Endodermal cell (in vitro differentiated cells): ENCODE data around the gene GLRX2. TPM values are rescaled to one million over a fixed set of nuclear protein-coding genes. Genes with fewer than 3 reads are reported as not detected.

Experiments
- DNase-seq: peaks from one replicate; pipeline ENCODE4 v3.0.0-alpha.2; 2017
- H3K27ac ChIP-seq: 2 replicates; pipeline ENCODE4 v1.5.1; 2013; ENCODE audit warnings: mild to moderate bottlenecking, low read depth, low read length, moderate library complexity
- H3K27me3 ChIP-seq: 2 replicates; pipeline ENCODE4 v1.6.1; 2013; ENCODE audit warnings: mild to moderate bottlenecking, low read length, moderate library complexity; ENCODE audit not compliant: insufficient read depth, control insufficient read depth, poor library complexity, severe bottlenecking
- H3K36me3 ChIP-seq: 2 replicates; pipeline ENCODE4 v1.7.0; 2013; ENCODE audit warnings: mild to moderate bottlenecking, low read length, moderate library complexity; ENCODE audit not compliant: control insufficient read depth, insufficient read depth
- H3K4me1 ChIP-seq: one replicate; pipeline ENCODE4 v1.7.0; 2013; ENCODE audit warnings: low read length; ENCODE audit not compliant: control insufficient read depth, insufficient read depth
- H3K4me3 ChIP-seq: 2 replicates; pipeline ENCODE4 v1.5.1; 2013; ENCODE audit warnings: mild to moderate bottlenecking, low read length, moderate library complexity
- H3K9ac ChIP-seq: 2 replicates; pipeline ENCODE4 v1.6.1; 2013; ENCODE audit warnings: mild to moderate bottlenecking, low read length, moderate library complexity; ENCODE audit not compliant: poor library complexity, severe bottlenecking; ENCODE audit errors: extremely low read depth
- H3K9me3 ChIP-seq: 2 replicates; pipeline ENCODE4 v1.6.1; 2013; ENCODE audit warnings: mild to moderate bottlenecking, low read length, moderate library complexity; ENCODE audit not compliant: control insufficient read depth
- H3K27ac Mint-ChIP-seq: 2 replicates; pipeline ENCODE4 v1.8.0; 2020; ENCODE audit warnings: mixed read lengths
- H3K27me3 Mint-ChIP-seq: 2 replicates; pipeline ENCODE4 v1.8.0; 2021; ENCODE audit warnings: mild to moderate bottlenecking, mixed read lengths; ENCODE audit not compliant: insufficient read depth
- H3K36me3 Mint-ChIP-seq: 2 replicates; pipeline ENCODE4 v1.8.0; 2020; ENCODE audit warnings: low read depth, mixed read lengths
- H3K4me1 Mint-ChIP-seq: 2 replicates; pipeline ENCODE4 v1.8.0; 2020; ENCODE audit warnings: mixed read lengths
- H3K4me3 Mint-ChIP-seq: 2 replicates; pipeline ENCODE4 v1.8.0; 2020; ENCODE audit warnings: mild to moderate bottlenecking, moderate library complexity, mixed read lengths
- H3K9me3 Mint-ChIP-seq: 2 replicates; pipeline ENCODE4 v1.8.0; 2020; ENCODE audit warnings: mild to moderate bottlenecking, mixed read lengths
- CTCF ChIP-seq: fragments of 200-600 bp; sonication (generic); conservative IDR thresholded peaks from 2 replicates; pipeline ENCODE4 v1.5.0; 2021; ENCODE audit warnings: antibody characterized with exemption, mild to moderate bottlenecking
- WGBS, 2 experiments: methylation state at CpG; one replicate each; pipeline versions ENCODE4 v1.1.5 to v1.1.7; 2013; ENCODE audit warnings: missing lambda C conversion rate in 2 of 2, mixed read lengths in 1 of 2; ENCODE audit not compliant: insufficient coverage in 1 of 2, insufficient read length in 1 of 2; 5-methylcytosine and 5-hydroxymethylcytosine counted together
- total RNA-seq, 2 donors: library from RNA; stranded (reverse); fragmentation: NEBNext Ultra II Directional in 1 of 2; extraction: Animal tissue kit (Norgen Biotek cat#: 25700) in 1 of 2; gene quantifications; 2 replicates in 1 of 2; 3 replicates in 1 of 2; pipeline ENCODE4 v1.2.1, GENCODE V29; 2021

Gene GLRX2
- total RNA-seq, 2 donors from 2014 or later: 8.6 to 11.0 TPM

GRCh38 chr1:193140254-193140653 is 35.0 kb upstream of the GLRX2 start:
- Histone ChIP-seq H3K27ac (no peak overlapping the region), H3K9ac (no peak overlapping the region), H3K9me3 (no peaks in the 10 kb centered on the region), H3K4me3 (no peak overlapping the region), H3K36me3 (peaks cover 90% of the 10 kb centered on the region), H3K27me3 (no peaks in the 10 kb centered on the region), H3K4me1 (no peaks in the 10 kb centered on the region)
- H3K4me1 Mint-ChIP-seq: no peaks in the 10 kb centered on the region
- WGBS, 2 experiments: 92 to 97% methylated on average over 7 of the region's 7 CpGs
- H3K27me3 Mint-ChIP-seq: no peaks in the 10 kb centered on the region
- H3K27ac Mint-ChIP-seq: peak overlapping the region; percentile 74
- no peak for DNase-seq
- H3K9me3 Mint-ChIP-seq: no peaks in the 10 kb centered on the region
- peaks cover 58% of the 10 kb centered on the region for H3K36me3 Mint-ChIP-seq
- no peak overlapping the region for H3K4me3 Mint-ChIP-seq
- no peak for TF ChIP-seq CTCF

- Mint-ChIP-seq H3K27me3 (no peaks in the 10 kb centered on the region), H3K36me3 (peaks cover 62% of the 10 kb centered on the region), H3K4me1 (no peaks in the 10 kb centered on the region), H3K4me3 (no peak overlapping the region), H3K27ac (no peak overlapping the region), H3K9me3 (no peaks in the 10 kb centered on the region)
- TF ChIP-seq CTCF: no peak
- no peak for DNase-seq
- Histone ChIP-seq H3K9me3 (no peaks in the 10 kb centered on the region), H3K36me3 (peaks cover 73% of the 10 kb centered on the region), H3K27me3 (no peaks in the 10 kb centered on the region), H3K27ac (no peak overlapping the region), H3K4me3 (no peak overlapping the region), H3K9ac (no peak overlapping the region), H3K4me1 (no peaks in the 10 kb centered on the region)
- 97 to 100% methylated on average over 1 to 2 of the region's 2 CpGs for WGBS, 2 experiments
Observed at GRCh38 chr1:193131266-193131860, 26.1 kb upstream of the GLRX2 start.

- Mint-ChIP-seq H3K4me3 (no peak overlapping the region), H3K36me3 (peaks cover 29% of the 10 kb centered on the region), H3K27me3 (peaks cover 7% of the 10 kb centered on the region), H3K9me3 (no peaks in the 10 kb centered on the region), H3K27ac (peak overlapping the region; percentile 52), H3K4me1 (peaks cover 11% of the 10 kb centered on the region)
- Histone ChIP-seq H3K4me3 (no peak overlapping the region), H3K9ac (no peak overlapping the region), H3K9me3 (no peaks in the 10 kb centered on the region), H3K4me1 (no peaks in the 10 kb centered on the region), H3K36me3 (peaks cover 39% of the 10 kb centered on the region), H3K27ac (no peak overlapping the region), H3K27me3 (no peaks in the 10 kb centered on the region)
- WGBS, 2 experiments: 98 to 100% methylated on average over 1 to 6 of the region's 6 CpGs
- TF ChIP-seq CTCF: no peak
- no peak for DNase-seq
Observed at GRCh38 chr1:193125369-193125768, 20.2 kb upstream of the GLRX2 start.
